Ishikawa (cell line): Measurements from ENCODE around the gene SON.

Experiments
- CEBPB ChIP-seq: IDR thresholded peaks from 2 replicates; pipeline ENCODE4 v1.6.1; 2012
- CREB1 ChIP-seq: IDR thresholded peaks from 2 replicates; pipeline ENCODE4 v1.6.1; 2012; ENCODE audit warnings: low read depth
- EGR1 ChIP-seq: IDR thresholded peaks from 2 replicates; pipeline ENCODE4 v1.6.1; 2012
- EP300 ChIP-seq: IDR thresholded peaks from 2 replicates; pipeline ENCODE4 v1.6.1; 2012; ENCODE audit warnings: borderline replicate concordance
- FOXM1 ChIP-seq: IDR thresholded peaks from 2 replicates; pipeline ENCODE4 v1.6.1; 2012; ENCODE audit warnings: low read depth, borderline replicate concordance
- MAX ChIP-seq: IDR thresholded peaks from 2 replicates; pipeline ENCODE4 v1.6.1; 2012
- NFIC ChIP-seq: IDR thresholded peaks from 2 replicates; pipeline ENCODE4 v1.6.1; 2012
- RAD21 ChIP-seq: IDR thresholded peaks from 2 replicates; pipeline ENCODE4 v1.6.1; 2012; ENCODE audit warnings: low read depth
- REST ChIP-seq: IDR thresholded peaks from 2 replicates; pipeline ENCODE4 v1.6.1; 2012; ENCODE audit warnings: low read depth, mild to moderate bottlenecking
- TAF1 ChIP-seq: IDR thresholded peaks from 2 replicates; pipeline ENCODE4 v1.6.1; 2012; ENCODE audit warnings: low read depth, mild to moderate bottlenecking
- TCF12 ChIP-seq: IDR thresholded peaks from 2 replicates; pipeline ENCODE4 v1.6.1; 2012; ENCODE audit warnings: low read depth
- TEAD4 ChIP-seq: IDR thresholded peaks from 2 replicates; pipeline ENCODE4 v1.6.1; 2012
- YY1 ChIP-seq: IDR thresholded peaks from 2 replicates; pipeline ENCODE4 v1.6.1; 2012; ENCODE audit warnings: low read depth
- ZBTB7A ChIP-seq: IDR thresholded peaks from 2 replicates; pipeline ENCODE4 v1.6.1; 2012; ENCODE audit warnings: low read depth

- TF ChIP-seq TAF1 (no peak), REST (no peak), NFIC (no peak), EP300 (no peak), YY1 (no peak), RAD21 (no peak), MAX (no peak), TEAD4 (no peak), TCF12 (no peak), CREB1 (no peak), CEBPB (no peak), EGR1 (no peak), ZBTB7A (no peak), FOXM1 (no peak)
Observed at GRCh38 chr21:33549848-33550771, 7.3 kb downstream of the SON start.
